ENCODE results near the gene ATG9B.

Gene ATG9B

DNA sequence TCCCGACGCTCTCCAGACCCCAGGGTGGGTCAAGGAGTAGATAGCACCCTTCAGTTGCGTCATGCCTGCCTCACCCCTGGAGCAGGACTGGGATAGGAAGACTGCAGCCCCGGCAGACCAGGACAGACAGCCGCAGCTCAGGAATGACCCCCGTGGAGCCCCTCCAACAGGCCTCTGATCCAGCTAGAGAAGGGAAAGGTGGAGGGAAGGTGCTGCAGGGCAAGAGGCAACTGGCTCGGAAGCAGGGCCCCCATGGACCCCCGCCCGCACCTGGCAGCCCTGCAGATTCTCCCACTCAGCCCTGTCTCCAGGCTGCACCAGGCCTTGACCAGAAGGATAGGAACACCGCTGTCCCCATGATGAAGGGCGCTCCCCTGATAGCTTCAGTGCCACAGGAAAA is 53.9 kb downstream of the ATG9B start:
- Histone ChIP-seq H3K4me1 (ENCODE audit: control insufficient read depth, insufficient read depth, low read length) (peaks cover 10% of the 10 kb centered on the region), H3K27me3 (ENCODE audit: control insufficient read depth, insufficient read depth, low read length) (no peaks in the 10 kb centered on the region), H3K27ac (ENCODE audit: low read length) (no peak overlapping the region), H3K36me3 (ENCODE audit: control insufficient read depth, insufficient read depth, low read length) (no peaks in the 10 kb centered on the region; the same call in 1 of the 2 replicates), H3K9me3 (ENCODE audit: control insufficient read depth, insufficient read depth, low read length) (no peaks in the 10 kb centered on the region), H3K4me3 (ENCODE audit: low read length) (no peak overlapping the region)
- WGBS (ENCODE audit: insufficient coverage, insufficient read length): no CpG with 5 or more reads among the region's 11 CpGs
- no peak for DNase-seq (ENCODE audit: low read depth, low spot score)

DNA sequence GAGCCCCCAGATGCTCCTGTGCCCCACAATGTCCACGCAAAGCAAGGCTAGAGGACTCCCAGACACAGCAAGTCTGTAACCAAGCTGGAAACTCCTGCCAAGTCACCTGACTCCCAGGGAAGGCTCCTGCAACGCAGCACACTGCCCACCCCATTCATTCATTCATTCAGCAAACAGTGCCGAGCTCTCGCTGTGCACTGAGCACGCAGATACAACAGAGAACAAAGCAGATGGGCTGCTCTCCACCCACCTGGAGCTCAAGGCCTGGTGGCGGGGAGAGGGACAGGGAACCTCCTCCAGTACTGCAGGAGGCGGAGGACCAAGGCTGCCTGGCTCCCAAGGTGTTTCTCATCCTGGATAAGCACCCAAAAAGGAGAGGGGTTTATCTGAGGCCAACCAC is 54.8 kb downstream of the ATG9B start:
- Histone ChIP-seq H3K4me3 (ENCODE audit: low read length) (no peak overlapping the region), H3K27ac (ENCODE audit: low read length) (no peak overlapping the region), H3K4me1 (ENCODE audit: control insufficient read depth, insufficient read depth, low read length) (peaks cover 10% of the 10 kb centered on the region), H3K9me3 (ENCODE audit: control insufficient read depth, insufficient read depth, low read length) (no peaks in the 10 kb centered on the region), H3K27me3 (ENCODE audit: control insufficient read depth, insufficient read depth, low read length) (no peaks in the 10 kb centered on the region), H3K36me3 (ENCODE audit: control insufficient read depth, insufficient read depth, low read length) (no peaks in the 10 kb centered on the region; the same call in 1 of the 2 replicates)
- no CpG with 5 or more reads among the region's 7 CpGs for WGBS (ENCODE audit: insufficient coverage, insufficient read length)
- DNase-seq (ENCODE audit: low read depth, low spot score): no peak

DNA sequence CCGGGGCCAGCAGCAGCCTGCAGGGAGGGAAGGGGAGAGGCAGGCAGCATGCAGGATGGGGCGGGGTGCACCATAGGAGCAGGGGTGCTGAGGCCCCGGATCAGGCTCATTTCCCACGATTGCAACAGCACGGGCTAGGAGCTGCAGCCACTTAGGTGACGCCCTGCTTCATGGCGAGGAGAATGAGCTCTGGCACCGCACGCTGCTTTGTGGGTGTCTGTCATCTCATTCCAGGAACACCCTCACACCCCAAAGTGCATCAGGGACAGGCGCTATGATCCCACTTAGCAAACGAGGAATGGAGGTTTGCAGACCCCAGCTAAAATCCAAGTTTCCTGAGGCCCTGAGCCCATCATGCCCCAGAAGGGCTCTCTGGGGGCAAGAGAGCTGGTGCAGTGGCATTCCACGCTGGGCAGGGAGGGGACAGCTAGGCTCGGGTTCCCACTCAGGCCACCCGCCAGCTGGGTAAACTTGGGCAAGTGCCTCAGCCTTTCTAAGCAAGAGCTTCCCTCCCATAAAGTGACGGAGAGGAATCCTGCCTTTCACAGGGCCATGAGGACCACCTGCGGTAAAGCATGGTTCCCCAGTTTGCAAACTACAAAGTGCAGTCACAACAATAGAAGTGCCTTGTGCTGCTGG is 55.4 kb downstream of the ATG9B start:
- WGBS (ENCODE audit: insufficient coverage, insufficient read length): no CpG with 5 or more reads among the region's 16 CpGs
- Histone ChIP-seq H3K36me3 (ENCODE audit: control insufficient read depth, insufficient read depth, low read length) (no peaks in the 10 kb centered on the region; the same call in 1 of the 2 replicates), H3K27me3 (ENCODE audit: control insufficient read depth, insufficient read depth, low read length) (no peaks in the 10 kb centered on the region), H3K4me1 (ENCODE audit: control insufficient read depth, insufficient read depth, low read length) (peaks cover 9% of the 10 kb centered on the region; the same call in 1 of the 2 replicates), H3K9me3 (ENCODE audit: control insufficient read depth, insufficient read depth, low read length) (no peaks in the 10 kb centered on the region), H3K27ac (ENCODE audit: low read length) (no peak overlapping the region), H3K4me3 (ENCODE audit: low read length) (no peak overlapping the region)
- DNase-seq (ENCODE audit: low read depth, low spot score): no peak

DNA sequence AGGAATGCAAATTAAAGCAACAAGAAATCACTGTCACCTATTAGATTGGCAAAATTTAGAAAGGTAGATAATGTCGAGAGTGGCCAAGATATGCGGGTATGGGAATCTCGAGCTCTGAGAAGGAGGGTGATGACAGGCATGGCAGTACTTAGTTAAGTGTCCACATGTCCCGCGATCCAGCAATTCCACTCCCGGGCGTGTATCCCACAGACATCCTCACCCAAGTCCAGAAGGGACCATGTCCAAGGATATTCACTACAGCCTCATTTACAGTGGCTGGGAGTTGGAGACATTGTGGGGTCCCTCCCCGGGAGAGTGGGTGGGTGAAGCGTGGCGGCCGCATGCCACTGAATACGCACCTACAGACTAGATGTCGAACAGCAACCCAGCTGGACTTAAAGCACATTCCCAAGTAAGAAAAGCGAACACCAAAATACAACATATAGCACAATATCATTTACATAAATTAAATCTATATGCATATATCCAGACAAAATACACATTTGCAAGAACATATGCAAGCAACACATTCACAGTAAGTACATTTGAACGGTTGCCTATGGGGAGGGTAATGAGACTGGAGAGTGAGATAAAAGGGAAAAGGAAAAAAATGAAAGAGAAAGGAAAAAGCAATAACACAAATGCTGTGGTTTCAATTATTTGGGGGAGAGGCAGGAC is 56.1 kb downstream of the ATG9B start:
- no peak overlapping the region for H3K4me3 ChIP-seq (ENCODE audit: low read length)
- no CpG with 5 or more reads among the region's 15 CpGs for WGBS (ENCODE audit: insufficient coverage, insufficient read length)
- no peaks in the 10 kb centered on the region; the same call in 1 of the 2 replicates for H3K36me3 ChIP-seq (ENCODE audit: control insufficient read depth, insufficient read depth, low read length)
- no peak for DNase-seq (ENCODE audit: low read depth, low spot score)
- H3K4me1 ChIP-seq (ENCODE audit: control insufficient read depth, insufficient read depth, low read length): peaks cover 9% of the 10 kb centered on the region; the same call in 1 of the 2 replicates
- no peak overlapping the region for H3K27ac ChIP-seq (ENCODE audit: low read length)
- no peaks in the 10 kb centered on the region for H3K9me3 ChIP-seq (ENCODE audit: control insufficient read depth, insufficient read depth, low read length)
- H3K27me3 ChIP-seq (ENCODE audit: control insufficient read depth, insufficient read depth, low read length): no peaks in the 10 kb centered on the region

DNA sequence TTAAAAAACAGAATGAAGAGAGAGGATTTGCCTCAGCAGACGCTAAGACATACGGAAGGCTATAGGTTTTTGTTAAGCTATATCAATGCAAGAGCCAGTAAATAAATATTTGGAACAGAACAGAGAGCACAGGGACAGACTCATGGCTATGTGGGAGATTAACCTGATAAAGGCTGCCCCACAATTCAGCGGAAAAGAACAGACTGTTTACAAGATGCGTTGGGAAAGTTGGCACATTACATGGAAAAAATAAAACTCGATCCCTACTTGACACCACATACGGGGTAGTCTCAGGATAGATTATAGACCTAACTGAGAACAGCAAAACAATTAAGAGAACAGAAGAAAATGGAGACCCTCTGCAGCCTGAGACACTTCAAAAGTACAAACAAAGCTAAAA is 56.9 kb downstream of the ATG9B start:
- Histone ChIP-seq H3K27me3 (ENCODE audit: control insufficient read depth, insufficient read depth, low read length) (no peaks in the 10 kb centered on the region), H3K27ac (ENCODE audit: low read length) (no peak overlapping the region), H3K4me3 (ENCODE audit: low read length) (no peak overlapping the region), H3K9me3 (ENCODE audit: control insufficient read depth, insufficient read depth, low read length) (no peaks in the 10 kb centered on the region), H3K4me1 (ENCODE audit: control insufficient read depth, insufficient read depth, low read length) (peaks cover 10% of the 10 kb centered on the region; the same call in 1 of the 2 replicates), H3K36me3 (ENCODE audit: control insufficient read depth, insufficient read depth, low read length) (no peaks in the 10 kb centered on the region; the same call in 1 of the 2 replicates)
- WGBS (ENCODE audit: insufficient coverage, insufficient read length): no CpG with 5 or more reads among the region's 6 CpGs
- DNase-seq (ENCODE audit: low read depth, low spot score): no peak

DNA sequence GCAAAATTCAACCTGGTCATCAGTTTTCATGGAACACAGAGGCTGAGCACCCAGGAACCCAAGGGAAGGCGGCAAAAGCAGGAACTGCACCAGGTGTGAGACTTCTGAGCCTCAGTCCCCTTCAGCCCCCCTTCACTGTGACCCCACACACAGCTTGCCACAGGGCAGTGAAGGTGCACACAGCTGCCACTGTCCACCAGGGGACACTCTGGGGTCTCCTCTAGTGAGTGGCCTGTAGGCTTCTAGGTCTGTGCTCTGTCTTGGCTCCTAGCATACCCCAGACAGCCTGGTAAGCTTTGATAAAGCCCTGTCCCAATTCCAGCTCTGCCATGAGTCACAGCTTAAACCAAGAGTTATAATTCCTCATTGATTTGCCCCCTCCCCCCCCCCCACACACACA is 58.3 kb downstream of the ATG9B start:
- no CpG with 5 or more reads among the region's 1 CpG for WGBS (ENCODE audit: insufficient coverage, insufficient read length)
- no peak overlapping the region for H3K4me3 ChIP-seq (ENCODE audit: low read length)
- no peaks in the 10 kb centered on the region; the same call in 1 of the 2 replicates for H3K36me3 ChIP-seq (ENCODE audit: control insufficient read depth, insufficient read depth, low read length)
- no peaks in the 10 kb centered on the region for H3K27me3 ChIP-seq (ENCODE audit: control insufficient read depth, insufficient read depth, low read length)
- H3K9me3 ChIP-seq (ENCODE audit: control insufficient read depth, insufficient read depth, low read length): no peaks in the 10 kb centered on the region
- H3K27ac ChIP-seq (ENCODE audit: low read length): no peak overlapping the region
- H3K4me1 ChIP-seq (ENCODE audit: control insufficient read depth, insufficient read depth, low read length): peaks cover 7% of the 10 kb centered on the region; the same call in 1 of the 2 replicates
- no peak for DNase-seq (ENCODE audit: low read depth, low spot score)

DNA sequence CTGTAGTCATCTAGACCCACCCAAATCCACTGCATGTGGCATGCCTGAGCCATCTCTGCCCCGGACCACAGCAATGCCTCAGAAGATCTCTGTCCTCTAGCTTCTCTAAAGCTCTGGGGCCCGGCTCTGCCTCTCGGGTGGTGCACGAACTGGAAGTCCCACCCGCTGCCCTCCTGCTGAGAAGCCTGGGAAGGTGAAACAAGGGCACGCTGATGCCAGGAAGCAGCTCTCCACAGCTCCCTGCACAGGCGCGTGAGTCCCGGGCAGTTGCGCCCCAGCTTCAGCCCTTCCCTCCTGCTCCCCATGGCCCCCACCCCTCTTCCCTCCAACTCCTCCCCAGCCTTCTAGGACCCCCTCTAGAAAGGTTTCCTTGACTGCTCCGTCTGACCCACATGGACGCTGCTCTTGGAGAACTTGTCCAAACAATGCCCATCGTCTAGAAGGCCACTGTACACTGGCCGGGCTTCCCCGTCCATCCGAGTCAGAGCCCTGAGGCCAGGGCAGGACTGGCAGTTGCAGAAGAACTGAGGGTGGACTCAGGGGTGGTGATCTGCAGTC is 58.9 kb downstream of the ATG9B start:
- no CpG with 5 or more reads among the region's 16 CpGs for WGBS (ENCODE audit: insufficient coverage, insufficient read length)
- Histone ChIP-seq H3K9me3 (ENCODE audit: control insufficient read depth, insufficient read depth, low read length) (no peaks in the 10 kb centered on the region), H3K27ac (ENCODE audit: low read length) (no peak overlapping the region), H3K27me3 (ENCODE audit: control insufficient read depth, insufficient read depth, low read length) (no peaks in the 10 kb centered on the region), H3K4me3 (ENCODE audit: low read length) (no peak overlapping the region), H3K36me3 (ENCODE audit: control insufficient read depth, insufficient read depth, low read length) (no peaks in the 10 kb centered on the region; the same call in 1 of the 2 replicates), H3K4me1 (ENCODE audit: control insufficient read depth, insufficient read depth, low read length) (peaks cover 7% of the 10 kb centered on the region; the same call in 1 of the 2 replicates)
- no peak for DNase-seq (ENCODE audit: low read depth, low spot score)

Measured in iPS DF 6.9 (cell line).